GM12864 (cell line): ENCODE data around the gene LCP2.

Experiments used
- DNase-seq: peaks from one replicate; pipeline ENCODE4 v3.0.0-alpha.2; 2011; ENCODE audit warnings: low read depth
- H3K4me3 ChIP-seq: 2 replicates; pipeline ENCODE4 v1.5.1; 2011; ENCODE audit warnings: mild to moderate bottlenecking, low read depth, low read length, control low read depth
- CTCF ChIP-seq: IDR thresholded peaks from 2 replicates; pipeline ENCODE4 v1.5.1; 2011; ENCODE audit warnings: low read depth, mild to moderate bottlenecking, moderate library complexity, low read length, control low read depth, inconsistent platforms; ENCODE audit errors: missing control alignments

The LCP2 gene

GRCh38 chr5:170311511-170312300 is 14.1 kb upstream of the LCP2 start:
- H3K4me3 ChIP-seq = no peak overlapping the region
- no peak for DNase-seq
- no peak for TF ChIP-seq CTCF

DNA sequence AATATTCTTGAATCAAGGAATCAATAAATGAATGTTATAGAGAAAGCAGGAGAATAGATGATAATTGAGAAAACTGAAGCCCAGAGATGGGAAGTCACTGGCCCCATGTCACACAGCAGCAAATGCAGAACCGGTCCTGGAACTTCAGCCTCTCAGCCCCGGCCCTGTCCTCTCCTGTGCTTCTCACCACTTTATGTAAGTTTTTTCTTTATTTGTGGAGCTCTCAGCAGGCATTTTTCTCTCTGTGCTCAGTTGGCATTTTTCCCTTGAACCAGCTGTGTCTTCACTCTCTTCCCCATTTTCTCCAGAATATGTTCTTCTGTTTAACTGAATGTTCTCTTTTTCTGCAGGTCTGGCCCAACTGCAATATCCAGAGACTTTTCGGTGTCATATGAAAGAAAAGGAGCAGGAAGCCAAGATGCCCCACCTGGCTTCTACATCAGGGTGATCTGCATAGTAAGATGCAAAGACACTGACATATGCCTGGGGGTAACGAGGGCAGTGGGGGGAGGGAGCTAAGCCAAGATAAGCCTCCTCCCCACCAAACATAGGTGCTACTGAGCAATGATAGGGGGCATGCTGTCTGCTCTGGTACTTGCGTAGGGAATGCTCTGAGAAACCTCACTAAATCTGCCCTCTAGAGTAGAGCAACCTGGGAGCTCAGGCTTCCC is 12.8 kb upstream of the LCP2 start:
- no peak overlapping the region for H3K4me3 ChIP-seq
- TF ChIP-seq CTCF = no peak

GRCh38 chr5:170308686-170309085 is 11.1 kb upstream of the LCP2 start:
- DNase-seq = no peak

More for the DNA sequence above, 12.8 kb upstream of the LCP2 start:
- no peak for DNase-seq

GRCh38 chr5:170307575-170308465 is 10.2 kb upstream of the LCP2 start:
- no peak for DNase-seq
- TF ChIP-seq CTCF = no peak
- no peak overlapping the region for H3K4me3 ChIP-seq

More at GRCh38 chr5:170308686-170309085, 11.1 kb upstream of the LCP2 start:
- H3K4me3 ChIP-seq = no peak overlapping the region
- no peak for TF ChIP-seq CTCF

- no peak overlapping the region for H3K4me3 ChIP-seq
- TF ChIP-seq CTCF = no peak
- DNase-seq = no peak
Observed at GRCh38 chr5:170306381-170306831, 8.8 kb upstream of the LCP2 start.

DNA sequence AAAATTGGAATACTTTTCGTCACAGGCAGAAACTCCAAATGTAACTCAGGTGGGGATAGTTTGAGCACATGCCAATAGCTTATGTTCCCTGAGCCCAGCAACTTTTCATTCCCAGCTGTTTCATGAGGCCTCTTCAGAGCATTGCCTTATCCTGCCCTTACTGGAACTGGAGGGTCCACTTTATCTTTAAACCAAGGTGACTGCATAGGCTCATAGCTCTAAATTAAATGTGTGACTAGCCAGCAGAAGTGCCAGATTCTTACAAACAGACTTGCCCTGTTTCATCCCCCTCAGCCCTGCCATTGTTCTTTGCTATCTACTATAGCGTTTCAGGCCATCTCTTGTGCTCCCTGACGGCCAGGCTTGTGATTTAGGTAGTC is 8.1 kb upstream of the LCP2 start:
- no peak for TF ChIP-seq CTCF
- no peak overlapping the region for H3K4me3 ChIP-seq
- DNase-seq = no peak
